HG02884 (cell line): ENCODE data around the gene INAVA.
"Not testable (repeated sequence)": the region's sequence is repeated elsewhere in the genome, so short reads cannot be mapped to it uniquely, and the experiment has no call there.

Source experiments
- ATAC-seq: cut with Tn5 transposase; IDR thresholded peaks from one replicate; pipeline ENCODE4 v1.9.1; 2021; ENCODE audit warnings: mild to moderate bottlenecking, moderate library complexity; ENCODE audit not compliant: unreplicated experiment

Gene INAVA

DNA sequence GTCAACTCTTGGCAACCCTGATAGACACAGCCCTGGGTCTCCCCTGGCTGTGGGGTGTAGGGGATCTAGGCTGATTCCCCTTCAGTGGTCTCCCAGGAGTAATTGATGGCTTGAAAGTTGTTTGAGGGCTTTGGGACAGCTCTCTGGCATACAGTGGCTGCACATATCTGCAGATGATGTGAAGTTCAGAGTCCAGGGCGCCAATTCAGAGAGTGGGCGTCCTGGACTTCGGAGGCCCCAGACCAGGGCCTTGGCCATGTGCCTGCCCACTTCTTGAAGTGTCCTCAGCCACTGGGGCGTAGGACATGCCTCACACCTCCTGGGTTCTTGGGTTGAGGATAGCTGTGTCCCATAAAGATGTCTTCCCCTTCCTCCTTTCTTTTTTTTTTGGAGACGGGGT is 2.6 kb downstream of the INAVA start:
- no peak for ATAC-seq

DNA sequence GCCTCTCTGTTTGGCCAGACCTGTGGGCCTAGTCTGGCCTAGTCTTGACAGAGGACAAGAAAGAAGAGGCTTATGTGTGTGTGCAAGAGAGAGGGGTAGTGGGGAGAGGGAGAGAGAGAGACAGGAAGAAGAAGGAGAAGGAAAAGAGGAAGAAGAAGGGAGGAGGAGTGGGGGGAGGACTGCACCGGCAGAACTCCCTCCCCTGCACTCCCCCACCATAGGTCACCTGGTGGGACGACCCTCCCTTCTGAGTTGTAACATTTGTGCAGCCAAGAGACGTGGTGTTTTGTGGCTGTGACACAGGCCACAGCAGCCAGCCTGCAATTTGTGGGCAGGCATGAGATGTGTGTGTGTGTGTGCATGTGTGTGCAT is 4.3 kb downstream of the INAVA start:
- ATAC-seq: no peak

DNA sequence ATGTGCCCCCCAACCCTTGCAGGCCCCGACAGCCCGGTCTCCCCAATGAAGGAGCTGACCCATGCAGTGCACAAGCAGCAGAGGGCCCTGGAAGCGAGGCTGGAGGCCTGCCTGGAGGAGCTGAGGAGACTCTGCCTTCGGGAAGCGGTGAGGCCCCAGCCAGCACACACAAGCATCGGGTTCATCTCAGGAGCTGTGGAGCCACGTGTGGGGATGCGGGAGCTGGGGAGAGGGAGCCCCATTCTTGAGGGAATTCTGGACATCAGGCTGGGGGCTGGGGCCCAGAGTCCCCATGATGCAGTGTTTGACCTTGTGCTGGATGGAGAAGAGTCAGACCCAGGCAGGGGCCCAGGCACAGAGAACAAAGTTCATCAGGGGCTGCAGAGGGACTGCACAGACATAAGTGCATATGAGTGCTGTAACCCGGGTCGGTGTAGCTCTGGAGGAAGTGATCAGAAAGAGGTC is 4.8 kb downstream of the INAVA start:
- no peak for ATAC-seq

DNA sequence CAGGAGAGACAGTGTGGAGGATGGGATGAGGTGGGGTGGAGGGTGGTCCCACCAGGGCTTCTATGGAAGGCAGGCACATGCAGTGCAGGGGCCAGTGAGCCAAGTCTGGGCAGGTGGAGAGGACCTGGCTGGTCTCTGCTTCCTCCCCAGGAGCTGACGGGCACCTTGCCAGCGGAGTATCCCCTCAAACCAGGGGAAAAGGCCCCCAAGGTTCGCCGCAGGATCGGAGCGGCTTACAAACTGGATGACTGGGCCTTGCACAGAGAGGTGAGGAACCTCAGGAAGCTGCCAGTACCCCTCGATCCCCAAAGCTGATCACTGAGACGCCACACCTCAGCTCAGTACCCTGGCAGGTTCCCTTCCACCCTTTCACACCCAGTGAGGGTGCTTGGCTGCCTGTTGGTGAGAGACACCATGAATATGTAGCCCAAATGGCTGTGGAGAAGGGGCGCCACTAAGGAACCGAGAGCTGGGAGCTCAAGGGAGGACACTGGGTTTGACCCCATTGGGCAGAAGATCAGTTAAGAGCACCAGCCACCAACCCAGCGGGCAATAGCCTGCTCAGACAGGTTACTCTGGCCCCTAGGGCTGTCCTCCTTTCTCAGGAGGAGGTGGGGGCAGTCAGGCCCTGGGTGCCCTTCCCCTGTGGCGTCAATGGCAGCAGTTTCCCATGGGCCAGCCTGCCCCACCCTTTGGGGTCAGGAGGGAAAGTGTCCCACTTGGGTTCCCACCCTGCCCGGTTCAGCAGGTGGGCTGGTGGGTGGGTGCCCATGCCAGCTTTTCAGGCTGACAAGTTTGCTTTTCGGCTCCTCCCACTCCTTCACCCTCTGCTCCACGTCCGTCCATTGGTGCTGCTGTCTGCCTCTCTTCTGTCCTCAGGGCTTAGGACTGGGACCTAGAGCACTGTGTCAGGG is 5.5 kb downstream of the INAVA start:
- no peak for ATAC-seq

DNA sequence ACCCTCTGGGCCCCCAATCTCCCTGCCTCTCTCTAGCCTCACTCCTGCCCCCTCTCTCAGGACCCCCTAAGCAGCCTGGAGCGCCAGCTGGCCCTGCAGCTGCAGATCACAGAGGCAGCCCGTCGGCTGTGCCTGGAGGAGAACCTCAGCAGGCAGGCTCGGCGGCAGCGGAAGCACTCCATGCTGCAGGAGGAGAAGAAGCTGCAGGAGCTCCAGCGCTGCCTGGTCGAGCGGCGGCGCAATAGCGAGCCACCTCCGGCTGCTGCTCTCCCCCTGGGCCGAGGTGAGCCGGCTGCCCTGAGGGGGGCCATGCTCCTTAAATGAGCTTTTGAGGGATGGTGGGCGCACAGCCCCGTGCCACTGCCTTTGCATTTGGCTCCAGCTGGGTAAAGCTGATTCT is 6.2 kb downstream of the INAVA start:
- no peak for ATAC-seq

DNA sequence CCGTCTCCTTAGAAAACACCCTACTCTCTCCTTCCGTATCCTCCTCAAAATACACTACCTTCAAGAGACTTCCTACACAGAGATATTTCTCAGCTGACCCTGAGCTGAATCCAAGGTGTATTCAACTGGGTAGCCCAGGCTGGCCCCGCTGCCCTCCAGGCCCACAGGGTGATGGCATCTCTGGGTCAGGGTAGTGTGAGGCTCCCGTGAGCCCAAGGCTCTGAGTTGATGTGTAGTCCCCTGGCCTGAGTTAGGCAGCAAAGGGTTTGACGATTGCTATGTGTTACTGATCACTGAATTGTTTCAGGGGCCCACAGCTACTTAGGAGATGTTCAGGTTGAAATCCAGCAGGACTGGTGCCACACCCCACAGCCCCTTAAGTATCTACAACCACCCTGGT is 6.7 kb downstream of the INAVA start:
- no peak for ATAC-seq

DNA sequence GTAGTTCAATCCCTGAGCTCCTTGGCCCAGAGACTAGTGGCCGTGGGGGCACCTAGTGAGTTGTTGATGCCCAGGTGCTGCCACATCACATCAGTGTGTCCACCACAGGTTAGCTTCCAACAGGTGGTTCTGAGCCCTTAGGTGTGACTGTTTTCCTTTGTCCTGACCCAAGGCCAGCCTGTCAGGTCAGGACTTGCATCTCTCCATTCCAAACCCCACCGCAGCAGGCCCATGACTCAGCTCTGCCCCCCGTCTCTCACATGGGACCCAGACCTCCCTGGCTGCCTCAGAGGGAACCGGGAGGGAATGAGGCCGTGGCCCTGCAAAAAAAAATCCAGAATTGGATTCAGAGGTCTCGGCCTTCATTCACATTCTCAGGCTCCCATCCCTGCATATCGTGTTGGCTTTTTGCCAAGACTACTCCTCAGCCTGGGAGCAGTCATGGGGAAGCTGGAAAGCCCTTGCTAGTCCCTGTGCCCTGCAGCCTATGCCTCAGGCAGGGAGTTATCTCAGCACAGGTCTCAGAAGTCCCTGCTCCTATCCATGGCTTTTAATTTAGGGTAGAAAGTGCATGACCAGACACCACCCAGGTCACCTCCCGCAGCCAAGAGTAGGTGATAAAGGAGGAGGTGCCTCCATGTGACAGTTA is 7.2 kb downstream of the INAVA start:
- no peak for ATAC-seq

DNA sequence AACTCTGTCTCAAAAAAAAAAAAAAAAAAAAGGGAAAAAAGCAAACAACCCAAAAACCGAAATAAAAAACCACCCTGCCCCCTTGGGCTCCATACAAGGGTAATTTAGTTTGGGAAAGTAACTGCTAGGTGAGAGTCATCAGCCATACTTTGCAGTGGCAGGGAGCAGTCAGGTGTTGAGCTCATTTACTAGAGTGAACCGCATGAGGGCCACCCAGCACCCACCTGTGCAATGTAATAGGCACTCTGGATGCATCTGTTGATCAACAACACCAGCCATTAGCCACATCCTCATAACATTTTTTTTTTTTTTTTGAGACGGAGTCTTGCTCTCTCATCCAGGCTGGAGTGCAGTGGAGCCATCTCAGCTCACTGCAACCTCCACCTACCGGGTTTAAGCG is 9.1 kb downstream of the INAVA start:
- no peak for ATAC-seq

DNA sequence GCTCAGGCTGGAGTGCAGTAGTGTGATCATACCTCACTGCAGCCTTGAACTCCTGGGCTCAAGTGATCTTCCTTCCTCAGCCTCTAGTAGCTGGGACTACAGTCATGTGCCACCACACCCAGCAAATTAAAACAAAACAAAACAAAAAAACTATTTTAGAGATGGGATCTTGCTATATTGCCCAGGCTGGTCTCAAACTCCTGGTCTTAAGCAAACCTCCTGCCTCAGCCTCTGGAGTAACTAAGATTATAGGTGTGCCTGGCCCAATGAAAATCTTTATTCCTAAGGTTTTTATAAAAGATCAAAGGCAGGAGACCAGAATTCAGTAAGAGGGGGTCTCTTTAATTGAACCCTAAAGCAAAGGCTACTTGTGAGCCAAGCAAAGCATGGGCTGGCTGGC is 10.1 kb downstream of the INAVA start:
- no peak for ATAC-seq

DNA sequence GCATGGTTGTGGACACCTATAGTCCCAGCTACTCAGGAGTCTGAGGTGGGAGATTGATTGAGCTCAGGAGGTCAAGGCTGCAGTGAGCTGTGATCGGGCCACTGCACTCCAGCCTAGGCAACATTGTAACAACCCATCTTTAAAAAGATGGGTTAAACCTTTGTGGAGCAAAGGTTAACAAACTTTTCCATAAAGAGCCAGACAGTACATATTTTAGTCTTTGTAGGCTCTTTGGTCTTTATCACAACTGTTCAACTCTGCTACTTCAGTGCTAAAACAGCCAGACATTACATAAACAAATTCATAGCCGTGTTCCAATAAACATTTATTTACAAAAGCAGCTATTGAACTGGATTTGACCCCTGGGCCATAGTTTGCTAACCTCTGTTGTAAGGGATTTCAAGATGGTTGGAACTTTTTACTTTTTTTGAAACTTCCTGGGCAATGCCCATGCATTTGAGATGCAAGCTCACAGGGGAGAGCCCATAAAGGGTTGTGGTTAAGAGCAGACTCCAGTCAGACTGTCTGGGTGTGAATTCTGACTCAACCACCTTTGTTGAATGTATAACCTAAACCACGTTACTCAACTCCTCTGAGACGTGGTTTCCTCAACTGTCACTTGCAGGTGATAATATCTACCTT is 10.8 kb downstream of the INAVA start:
- no peak for ATAC-seq

DNA sequence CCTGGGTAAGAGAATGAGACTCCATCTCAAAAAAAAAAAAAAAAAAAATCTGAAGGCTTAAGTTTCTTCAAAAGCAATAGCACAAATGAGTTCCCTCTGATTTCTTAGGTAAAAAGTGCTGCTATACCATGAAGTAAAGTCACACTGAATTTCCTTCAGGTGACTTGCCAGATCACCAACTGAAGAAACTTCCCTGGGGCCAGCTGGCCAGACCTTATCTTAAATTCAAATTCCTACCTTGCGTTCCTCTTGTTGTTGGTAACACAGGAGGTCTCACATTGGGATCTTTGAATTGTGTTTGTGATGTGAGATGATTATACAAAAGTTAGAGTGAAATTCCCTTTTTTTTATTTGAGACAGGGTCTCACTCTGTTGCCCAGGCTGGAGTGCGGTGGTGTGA is 11.8 kb downstream of the INAVA start:
- no peak for ATAC-seq

DNA sequence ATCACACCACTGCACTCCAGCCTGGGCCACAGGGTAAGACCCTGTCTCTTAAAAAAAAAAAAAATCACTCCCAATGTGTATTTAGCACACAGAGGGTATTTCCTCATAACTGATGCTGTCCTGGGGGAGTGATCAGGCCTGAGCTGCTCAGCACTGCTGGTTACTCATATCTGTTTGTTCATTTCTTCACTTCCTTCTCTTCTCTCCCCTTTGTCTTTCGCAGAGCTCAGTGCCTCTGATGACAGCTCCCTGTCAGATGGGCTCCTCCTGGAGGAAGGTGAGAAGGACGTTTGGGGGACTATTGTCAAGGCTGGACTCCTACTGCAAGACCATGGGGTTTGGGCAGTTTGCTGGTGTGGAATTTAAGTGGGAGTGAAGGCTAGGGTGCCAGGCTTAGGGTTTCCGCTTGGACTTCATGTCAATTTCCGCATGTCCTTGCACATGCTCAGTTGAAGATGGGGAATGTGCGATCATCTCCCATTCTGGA is 13.0 kb downstream of the INAVA start:
- ATAC-seq: peak; percentile 81

DNA sequence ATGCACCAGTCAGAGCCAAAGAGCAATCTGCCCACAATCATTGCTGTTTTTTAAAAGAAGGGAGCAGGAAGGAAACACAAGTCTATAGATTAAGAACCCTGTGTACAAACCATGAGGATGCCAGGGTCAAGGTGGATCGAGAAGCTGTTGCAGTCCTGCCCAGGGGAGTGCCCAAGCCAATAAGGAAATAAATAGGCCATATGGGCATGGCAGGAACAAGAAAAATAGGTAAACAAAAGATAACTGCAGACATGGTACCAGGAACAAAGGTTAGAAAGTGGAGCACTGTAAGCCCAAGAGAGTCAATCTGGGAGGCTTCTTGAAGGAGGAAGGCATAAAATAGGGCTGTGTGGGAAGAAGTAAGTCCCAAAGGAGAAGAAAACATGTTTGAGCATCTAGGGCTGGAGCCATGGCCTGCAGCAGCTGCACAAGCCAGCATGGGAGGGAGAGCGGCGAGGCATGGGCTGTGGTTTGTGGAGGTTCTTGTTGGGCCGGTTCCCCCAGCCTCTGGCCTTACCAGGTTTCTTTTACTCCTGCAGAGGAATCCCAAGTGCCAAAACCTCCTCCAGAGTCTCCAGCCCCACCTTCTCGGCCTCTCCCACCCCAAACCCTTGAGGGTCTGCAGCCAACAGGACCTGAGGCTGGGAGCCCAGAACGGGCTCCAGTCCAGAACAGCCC is 13.6 kb downstream of the INAVA start:
- ATAC-seq: no peak

DNA sequence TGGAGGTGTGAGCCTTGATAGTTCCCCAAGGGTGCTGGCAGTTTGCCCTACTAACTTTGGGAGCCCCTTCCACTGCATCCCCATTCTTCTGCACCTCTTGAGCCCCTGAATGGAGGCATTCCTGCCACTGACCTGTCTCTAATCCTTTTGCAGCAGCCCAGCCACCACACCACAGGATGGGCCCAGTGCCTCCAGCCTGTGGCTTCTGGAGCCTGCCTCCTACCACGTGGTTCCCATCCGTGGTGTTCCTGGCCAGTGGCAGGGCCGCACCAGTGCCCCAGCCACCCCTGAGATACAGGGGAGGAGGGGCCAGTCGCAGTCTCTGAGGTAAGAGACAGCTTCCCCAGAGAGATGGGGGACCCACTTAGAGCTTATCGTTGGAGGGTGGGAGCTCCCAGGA is 14.4 kb downstream of the INAVA start:
- ATAC-seq: no peak

DNA sequence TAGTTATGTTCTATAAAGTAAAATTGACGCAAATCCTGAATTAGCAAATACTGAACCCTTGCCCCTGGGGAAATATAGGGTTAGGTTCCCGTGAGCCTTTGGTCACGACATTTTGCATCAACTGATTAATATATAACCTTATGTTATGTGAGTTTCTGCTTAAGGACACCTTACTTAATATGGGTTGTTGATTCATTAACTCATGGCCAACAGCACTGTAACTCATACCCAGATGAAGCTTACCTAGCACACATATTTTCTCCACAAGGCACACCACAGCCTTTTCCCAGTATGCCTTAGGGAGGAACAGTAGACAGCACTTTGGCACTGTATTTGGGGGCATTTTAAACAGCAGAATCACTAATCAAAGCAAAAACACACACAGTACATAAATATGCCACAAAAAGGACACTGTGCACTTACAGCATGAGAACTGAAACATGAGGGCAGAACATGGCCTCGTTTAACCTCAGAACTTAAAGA is 15.1 kb downstream of the INAVA start:
- ATAC-seq: no peak

DNA sequence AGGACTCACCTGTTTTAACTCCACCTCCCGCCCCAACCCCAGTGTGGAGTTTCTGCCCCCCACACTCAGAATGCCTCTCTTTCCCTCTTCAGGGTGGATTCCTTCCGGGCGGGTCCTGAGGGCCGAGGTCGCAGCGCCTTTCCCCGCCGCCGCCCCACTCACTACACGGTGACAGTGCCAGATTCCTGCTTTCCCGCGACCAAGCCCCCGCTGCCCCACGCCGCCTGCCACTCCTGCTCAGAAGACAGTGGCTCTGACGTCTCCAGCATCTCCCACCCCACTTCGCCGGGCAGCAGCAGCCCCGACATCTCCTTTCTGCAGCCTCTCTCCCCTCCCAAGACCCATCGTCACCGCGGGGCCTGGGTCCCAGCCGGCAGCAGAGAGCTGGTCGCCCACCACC is 16.7 kb downstream of the INAVA start:
- no peak for ATAC-seq

DNA sequence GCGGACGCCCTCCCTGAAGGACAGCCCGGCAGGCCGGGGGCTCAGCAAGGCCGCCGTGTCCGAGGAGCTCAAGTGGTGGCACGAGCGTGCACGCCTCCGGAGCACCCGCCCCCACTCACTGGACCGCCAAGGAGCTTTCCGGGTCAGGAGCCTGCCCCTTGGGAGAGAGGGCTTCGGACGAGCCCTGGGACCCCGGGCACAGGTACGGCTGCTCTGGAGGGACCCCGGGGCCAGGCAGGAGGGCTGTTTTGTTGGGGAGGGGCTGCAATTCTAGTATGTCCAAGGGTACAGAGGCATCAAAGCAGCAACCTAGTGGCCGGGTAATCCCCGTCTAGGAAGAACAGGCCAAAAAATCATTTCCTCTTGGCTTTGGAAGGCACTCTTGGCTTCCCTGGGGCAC is 17.2 kb downstream of the INAVA start:
- not testable (repeated sequence) for ATAC-seq

DNA sequence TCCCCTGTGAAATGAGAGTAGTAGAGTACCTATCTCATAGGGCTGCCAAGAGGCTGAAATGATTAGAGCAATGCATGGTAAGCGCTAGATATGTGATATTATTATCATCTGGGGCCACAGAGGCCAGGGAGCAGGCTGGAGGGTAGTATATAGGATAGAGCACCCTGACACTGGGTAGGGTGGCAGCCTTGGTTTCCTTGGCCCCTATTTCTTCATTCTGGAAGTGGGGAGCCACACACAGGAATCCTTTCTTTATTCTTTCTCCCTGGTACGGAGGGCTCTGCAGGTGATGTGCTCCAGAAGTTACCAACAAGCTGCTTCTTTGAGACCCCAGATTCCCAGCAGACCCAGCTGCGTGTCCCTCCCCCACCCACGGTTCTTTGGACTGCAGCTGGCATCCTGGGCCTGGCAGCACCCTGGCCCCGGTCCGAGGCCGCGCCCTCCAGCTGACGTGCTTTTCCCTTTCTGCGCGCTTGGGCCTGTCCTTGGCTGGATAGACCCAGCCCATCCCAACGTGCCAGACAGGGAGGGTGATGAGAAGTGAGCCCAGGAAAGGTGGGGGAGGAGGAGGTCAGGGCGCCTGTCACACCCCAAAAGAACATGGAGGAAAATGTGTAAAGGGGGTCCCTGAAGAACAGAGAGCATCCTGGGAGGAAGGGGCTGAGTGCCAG is 18.2 kb downstream of the INAVA start:
- ATAC-seq: no peak

DNA sequence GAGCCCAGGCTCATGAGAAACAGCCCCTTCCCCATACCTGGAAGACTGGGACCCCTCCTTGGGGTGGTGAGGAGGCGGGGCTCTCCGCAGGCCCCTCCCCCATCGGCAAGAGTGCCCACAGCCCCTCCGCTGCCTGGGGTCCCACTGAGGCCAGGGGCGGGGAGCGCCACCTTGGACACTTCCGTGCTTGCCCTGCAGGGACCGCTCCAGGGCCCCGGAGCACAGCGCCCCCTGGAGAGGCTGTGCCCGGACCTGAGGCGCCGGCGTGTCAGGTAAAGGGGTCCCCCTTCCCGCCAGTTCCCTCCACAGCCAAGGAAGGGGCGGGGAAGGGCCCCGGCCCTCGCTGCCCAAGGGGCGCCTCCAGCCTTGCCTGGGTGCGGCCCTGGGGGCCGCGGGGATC is 21.5 kb downstream of the INAVA start:
- no peak for ATAC-seq

DNA sequence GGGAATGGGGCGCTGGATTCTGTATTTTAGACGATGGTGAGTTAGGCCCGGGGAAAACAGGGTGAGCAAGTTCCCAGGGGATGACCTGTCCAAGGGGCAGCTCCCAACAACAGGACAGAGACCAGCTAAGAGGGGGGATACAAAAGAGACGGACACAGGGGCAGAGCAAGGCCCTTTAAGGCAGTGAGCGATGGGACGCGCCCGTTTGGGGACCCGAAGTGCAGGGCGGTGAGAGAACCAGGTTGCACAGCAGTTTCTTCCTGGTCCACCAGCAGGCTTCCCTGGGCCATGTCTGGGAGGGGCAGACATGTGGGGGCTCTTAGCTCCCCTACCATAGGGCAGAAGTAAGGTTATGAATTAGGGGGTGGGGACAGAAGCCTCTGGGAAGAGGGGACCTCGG is 22.0 kb downstream of the INAVA start:
- ATAC-seq: no peak
